GM18867 (cell line): ENCODE results near the gene TMEM121.
"Not testable (repeated sequence)": the region's sequence is repeated elsewhere in the genome, so short reads cannot be mapped to it uniquely, and the experiment has no call there.

ENCODE experiments used
- ATAC-seq: cut with Tn5 transposase; IDR thresholded peaks from one replicate; pipeline ENCODE4 v1.9.1; 2021; ENCODE audit warnings: mild to moderate bottlenecking, moderate library complexity; ENCODE audit not compliant: unreplicated experiment

Gene TMEM121

GRCh38 chr14:105541218-105541875, 15.0 kb downstream of the TMEM121 start:
- ATAC-seq: no peak

DNA sequence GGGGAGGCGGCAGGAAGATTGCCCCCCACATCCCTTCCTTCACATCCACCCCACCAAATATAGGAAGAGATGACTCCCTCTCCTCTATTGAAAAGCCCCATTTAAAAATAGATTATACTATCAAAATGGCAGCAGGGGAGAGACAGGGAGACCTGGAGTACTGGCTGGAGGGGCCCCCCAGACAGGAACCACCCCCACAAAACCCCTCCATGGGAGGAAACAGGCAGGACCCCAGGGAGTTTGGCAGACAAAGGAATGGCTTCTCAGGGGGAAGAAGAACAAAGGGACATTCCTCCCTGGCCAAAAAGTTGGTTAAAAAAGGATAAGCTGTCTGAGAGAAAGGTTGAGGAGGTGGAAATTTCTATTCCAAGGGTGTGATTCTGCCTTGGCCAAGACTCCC, 19.3 kb downstream of the TMEM121 start:
- ATAC-seq: not testable (repeated sequence)

- ATAC-seq: not testable (repeated sequence)
Observed at GRCh38 chr14:105546410-105546809, 20.0 kb downstream of the TMEM121 start.

DNA sequence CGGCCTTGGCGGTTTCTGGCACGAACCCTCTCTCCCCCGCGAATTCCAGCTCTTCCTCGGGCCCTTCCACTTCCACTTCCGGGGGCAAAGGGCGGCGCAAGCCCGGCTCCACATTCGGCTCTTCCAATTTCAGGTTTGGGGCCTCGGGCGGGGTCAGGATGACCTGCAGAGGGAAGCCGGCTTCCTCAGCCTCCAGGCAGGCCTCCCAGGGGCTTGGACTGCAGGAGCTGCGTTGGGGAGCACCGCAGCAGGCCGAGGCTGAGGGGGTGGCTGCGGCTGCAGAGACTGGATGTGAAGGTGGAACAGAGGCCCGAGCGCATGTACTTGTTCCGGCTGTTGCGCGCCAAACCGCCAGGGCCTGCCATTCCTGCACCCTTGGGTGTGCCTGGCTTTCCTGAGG, 20.7 kb downstream of the TMEM121 start:
- ATAC-seq: not testable (repeated sequence)

DNA sequence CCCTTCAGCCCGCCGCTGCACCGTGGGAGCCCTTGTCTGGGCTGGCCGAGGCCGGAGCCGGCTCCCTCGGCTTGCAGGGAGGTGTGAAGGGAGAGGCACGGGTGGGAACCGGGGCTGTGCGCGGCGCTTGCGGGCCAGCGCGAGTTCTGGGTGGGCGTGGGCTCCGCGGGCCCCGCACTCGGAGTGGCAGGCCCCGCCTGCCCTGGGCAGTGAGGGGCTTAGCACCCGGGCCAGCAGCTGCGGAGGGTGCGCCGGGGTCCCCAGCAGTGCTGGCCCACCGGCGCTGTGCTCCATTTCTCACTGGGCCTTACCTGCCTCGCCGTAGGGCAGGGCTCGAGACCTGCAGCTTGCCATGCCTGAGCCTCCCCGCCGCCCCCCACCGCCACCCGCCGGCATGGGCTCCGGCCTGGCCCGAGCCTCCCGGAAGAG, 21.4 kb downstream of the TMEM121 start:
- no peak for ATAC-seq

GRCh38 chr14:105549481-105549880, 23.1 kb downstream of the TMEM121 start:
- no peak for ATAC-seq

- ATAC-seq: no peak
Observed at GRCh38 chr14:105554022-105554421, 27.6 kb downstream of the TMEM121 start.

GRCh38 chr14:105554523-105554922, 28.1 kb downstream of the TMEM121 start:
- no peak for ATAC-seq

- not testable (repeated sequence) for ATAC-seq
Observed at GRCh38 chr14:105557671-105558070, 31.3 kb downstream of the TMEM121 start.

- ATAC-seq: not testable (repeated sequence)
Observed at GRCh38 chr14:105558449-105559154, 32.2 kb downstream of the TMEM121 start.

DNA sequence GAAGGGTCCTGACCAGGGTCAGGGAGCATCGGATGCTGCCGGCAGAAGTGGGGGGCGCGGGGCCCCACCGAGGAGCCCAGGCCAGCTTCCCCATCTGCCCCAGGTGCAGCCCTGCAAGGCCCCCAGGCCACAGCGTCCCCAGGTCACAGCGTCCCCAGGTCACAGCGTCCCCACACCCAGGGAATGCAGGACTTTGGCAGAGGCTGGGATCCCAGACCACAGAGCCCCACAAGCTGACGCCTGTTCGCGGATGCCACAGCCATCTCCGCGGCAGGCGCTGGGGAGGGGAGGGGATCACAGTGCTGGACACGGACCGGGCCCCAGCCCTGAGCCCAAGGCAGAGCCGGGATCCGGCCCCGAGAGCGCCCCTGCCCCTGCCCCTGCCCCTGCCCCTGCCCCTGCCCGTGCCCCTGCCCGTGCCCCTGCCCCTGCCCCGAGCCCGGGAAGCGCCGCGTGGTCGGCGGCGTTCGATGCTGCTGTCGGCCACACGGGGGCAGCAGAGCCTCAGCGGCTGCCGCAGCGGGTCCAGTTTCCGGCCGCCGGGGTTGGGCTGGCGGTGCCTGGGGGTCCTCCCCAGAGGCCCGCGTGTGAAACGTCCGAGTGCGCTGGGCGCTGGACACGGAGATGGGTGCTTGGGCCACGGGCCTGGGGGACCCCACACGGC, 33.1 kb downstream of the TMEM121 start:
- peak; percentile 44 for ATAC-seq

- peak; percentile 72 for ATAC-seq
Observed at GRCh38 chr14:105560048-105560669, 33.8 kb downstream of the TMEM121 start.

GRCh38 chr14:105561345-105561744, 35.0 kb downstream of the TMEM121 start:
- not testable (repeated sequence) for ATAC-seq

DNA sequence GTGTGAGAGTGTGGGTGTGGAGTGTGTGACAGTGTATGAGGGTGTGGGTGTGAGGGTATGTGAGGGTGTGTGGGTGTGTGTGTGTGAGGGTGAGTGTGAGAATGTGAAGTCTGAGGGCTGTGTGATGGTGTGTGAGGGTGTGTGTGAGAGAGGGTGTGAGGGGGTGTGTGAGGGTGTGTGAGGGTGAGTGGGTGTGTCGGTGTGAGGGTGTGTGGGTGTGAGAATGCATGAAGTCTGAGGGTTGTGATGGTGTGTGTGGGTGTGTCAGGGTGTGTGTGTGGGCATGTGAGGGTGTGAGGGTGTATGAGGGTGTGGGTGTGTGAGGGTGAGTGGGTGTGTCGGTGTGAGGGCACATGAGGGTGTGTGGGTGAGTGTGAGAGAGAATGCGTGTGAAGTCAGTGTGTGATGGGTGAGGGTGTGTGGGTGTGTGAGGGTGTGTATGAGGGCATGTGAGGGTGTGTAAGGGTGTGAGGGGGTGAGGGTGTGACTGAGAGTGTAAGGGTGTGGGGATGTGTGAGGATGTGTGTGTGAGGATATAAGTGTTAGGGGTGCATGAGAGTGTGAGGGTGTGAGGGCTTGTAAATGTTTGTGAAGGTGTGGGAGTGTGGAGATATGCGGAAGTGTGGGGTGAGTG, 36.4 kb downstream of the TMEM121 start:
- ATAC-seq: no peak

- no peak for ATAC-seq
Observed at GRCh38 chr14:105563347-105563737, 37.0 kb downstream of the TMEM121 start.

DNA sequence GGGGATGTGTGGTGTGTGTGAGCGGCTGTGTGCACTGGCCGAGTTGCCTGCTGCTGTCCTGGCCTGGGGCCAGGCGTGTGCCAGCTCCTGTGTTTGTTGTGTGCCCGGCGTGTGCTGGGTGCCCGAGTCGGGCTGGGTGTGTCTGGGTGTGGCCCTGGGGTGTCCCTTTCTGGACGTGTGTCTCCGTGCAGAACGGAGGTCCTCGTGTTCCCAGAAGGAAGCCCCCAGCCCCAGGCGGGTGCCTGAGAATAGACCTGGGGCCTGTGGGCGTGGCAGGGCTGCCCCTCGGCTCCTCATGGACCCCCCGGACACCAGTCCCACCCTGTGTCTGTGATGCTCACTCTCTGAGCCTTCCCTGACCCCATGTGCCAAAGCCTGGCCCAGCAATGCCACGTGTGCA, 38.2 kb downstream of the TMEM121 start:
- not testable (repeated sequence) for ATAC-seq

DNA sequence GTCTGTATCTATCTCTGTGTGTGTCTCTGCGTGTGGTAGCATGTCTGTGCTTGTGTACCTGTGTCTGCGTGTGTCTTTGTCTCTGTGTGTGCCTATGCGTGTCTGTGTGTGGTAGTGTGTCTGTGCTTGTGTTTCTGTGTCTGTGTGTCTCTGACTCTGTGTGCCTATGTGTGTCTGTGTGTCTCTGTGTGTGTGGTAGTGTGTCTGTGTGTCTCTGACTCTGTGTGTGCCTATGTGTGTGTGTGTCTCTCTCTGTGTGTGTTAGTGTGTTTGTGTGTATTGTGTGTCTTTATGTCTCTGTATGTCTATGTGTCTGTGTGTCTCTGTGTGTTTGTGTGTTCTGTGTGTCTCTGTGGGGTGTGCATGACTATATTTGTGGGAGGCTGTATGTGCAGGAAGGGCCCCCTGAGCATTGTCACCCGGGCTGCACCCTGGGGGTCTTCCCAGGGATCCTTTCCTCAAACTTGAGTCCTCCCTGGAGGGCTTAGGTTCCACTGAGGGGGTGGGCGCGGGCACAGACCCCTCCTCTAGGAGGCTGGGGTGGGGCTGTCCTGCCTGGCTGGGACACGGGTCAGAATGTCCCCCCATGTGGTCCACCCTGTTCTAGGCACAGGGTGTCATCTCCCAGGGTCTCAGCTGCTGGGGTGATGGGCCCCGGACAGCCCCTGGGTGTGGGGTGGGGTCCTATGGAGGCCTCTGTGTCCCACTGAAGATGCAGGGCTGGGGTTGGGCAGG, 39.0 kb downstream of the TMEM121 start:
- not testable (repeated sequence) for ATAC-seq

DNA sequence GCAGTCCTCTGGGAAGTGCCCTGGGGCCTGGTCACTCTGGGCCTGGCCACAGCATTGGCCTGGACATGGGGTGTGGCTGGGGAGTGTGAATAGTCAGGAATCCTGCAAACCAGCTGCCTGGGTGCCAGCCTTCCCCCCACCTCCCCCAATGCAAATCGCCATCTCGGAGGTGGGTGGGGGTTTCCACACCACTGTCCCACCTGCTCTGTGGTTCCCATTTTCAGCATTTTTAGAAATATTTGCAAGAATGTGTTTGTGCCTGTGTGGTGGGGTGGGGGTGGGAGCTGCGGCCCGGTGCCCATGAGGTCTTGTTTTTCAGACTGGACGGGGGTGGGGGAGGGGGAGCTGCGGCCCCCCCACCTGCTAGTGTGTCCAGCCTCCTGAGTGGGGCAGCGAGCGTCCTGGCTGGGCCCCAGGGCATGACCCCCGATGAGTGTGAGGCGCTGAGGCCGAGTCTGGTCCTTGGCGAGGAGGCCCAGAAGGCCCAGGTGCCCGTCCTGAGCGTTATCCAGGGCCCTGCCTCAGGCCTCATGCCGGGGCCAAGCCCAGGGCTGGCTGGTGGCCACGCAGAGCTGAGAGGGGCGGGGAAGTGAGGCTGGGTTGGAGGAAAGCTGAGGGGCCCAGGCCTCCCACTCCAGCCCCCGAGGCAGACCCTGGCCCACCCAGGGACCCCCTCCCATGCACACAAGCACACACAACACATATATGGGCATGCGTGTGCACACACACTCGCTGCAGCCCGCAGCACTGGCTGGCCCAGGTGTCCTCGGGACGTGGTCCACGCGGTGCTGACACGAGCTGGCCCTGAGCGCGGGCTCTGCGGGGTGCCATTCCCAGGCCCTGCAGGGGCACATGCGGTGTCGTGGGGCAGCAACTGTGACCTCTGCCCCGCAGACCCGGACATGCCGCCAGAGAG, 40.1 kb downstream of the TMEM121 start:
- peak; percentile 49 for ATAC-seq
